ENCODE results near the gene ADGRB2.

Gene ADGRB2

GRCh38 chr1:31679676-31680230 lies 84.4 kb downstream of the ADGRB2 start:
- Histone ChIP-seq H3K9me3 (ENCODE audit: insufficient read depth, low read length, severe bottlenecking) (no peaks in the 10 kb centered on the region), H3K4me2 (ENCODE audit: insufficient read depth, low read length) (no peak overlapping the region), H3K27me3 (ENCODE audit: insufficient read depth, low read length, poor library complexity) (peaks cover 24% of the 10 kb centered on the region), H3K79me2 (ENCODE audit: insufficient read depth, low read length) (no peaks in the 10 kb centered on the region), H2AFZ (ENCODE audit: low read depth, low read length) (no peak overlapping the region), H3K9ac (ENCODE audit: low read depth, low read length) (no peak overlapping the region), H3K27ac (ENCODE audit: low read length) (no peak overlapping the region), H3K4me3 (ENCODE audit: low read depth in 1 of 2, low read length in 2 of 2) (no peak overlapping the region), H4K20me1 (ENCODE audit: insufficient read depth, low read length) (no peaks in the 10 kb centered on the region), H3K4me1 (ENCODE audit: insufficient read depth, low read length) (no peaks in the 10 kb centered on the region), H3K36me3 (ENCODE audit: insufficient read depth, low read length) (no peaks in the 10 kb centered on the region)
- TF ChIP-seq EZH2 (IDR thresholded peaks at IDR 0.05; ENCODE audit: borderline replicate concordance, low read depth, low read length, severe bottlenecking) (no peak), CTCF (IDR thresholded peaks at IDR 0.05; ENCODE audit: borderline replicate concordance, extremely low read depth, low read length, poor library complexity, severe bottlenecking) (no peak)
- ATAC-seq (ENCODE audit: insufficient read depth, low read depth) (no peak), DNase-seq (no peak)

GRCh38 chr1:31679091-31679490 lies 85.0 kb downstream of the ADGRB2 start:
- no peak overlapping the region for H3K9ac ChIP-seq (ENCODE audit: low read depth, low read length)
- no peaks in the 10 kb centered on the region for H3K4me1 ChIP-seq (ENCODE audit: insufficient read depth, low read length)
- H3K9me3 ChIP-seq (ENCODE audit: insufficient read depth, low read length, severe bottlenecking) = no peaks in the 10 kb centered on the region
- ATAC-seq (ENCODE audit: insufficient read depth, low read depth) (no peak), DNase-seq (no peak)
- no peak for TF ChIP-seq CTCF (IDR thresholded peaks at IDR 0.05; ENCODE audit: borderline replicate concordance, extremely low read depth, low read length, poor library complexity, severe bottlenecking)
- TF ChIP-seq EZH2 (IDR thresholded peaks at IDR 0.05; ENCODE audit: borderline replicate concordance, low read depth, low read length, severe bottlenecking) = no peak
- H3K36me3 ChIP-seq (ENCODE audit: insufficient read depth, low read length) = no peaks in the 10 kb centered on the region
- no peak overlapping the region for H3K4me3 ChIP-seq (ENCODE audit: low read depth in 1 of 2, low read length in 2 of 2)
- peaks cover 24% of the 10 kb centered on the region for H3K27me3 ChIP-seq (ENCODE audit: insufficient read depth, low read length, poor library complexity)
- no peaks in the 10 kb centered on the region for H4K20me1 ChIP-seq (ENCODE audit: insufficient read depth, low read length)
- no peak overlapping the region for H3K27ac ChIP-seq (ENCODE audit: low read length)
- no peak overlapping the region for H2AFZ ChIP-seq (ENCODE audit: low read depth, low read length)
- H3K79me2 ChIP-seq (ENCODE audit: insufficient read depth, low read length) = no peaks in the 10 kb centered on the region
- no peak overlapping the region for H3K4me2 ChIP-seq (ENCODE audit: insufficient read depth, low read length)

- no peak overlapping the region for H3K27ac ChIP-seq (ENCODE audit: low read length)
- TF ChIP-seq EZH2 (IDR thresholded peaks at IDR 0.05; ENCODE audit: borderline replicate concordance, low read depth, low read length, severe bottlenecking) (no peak), CTCF (IDR thresholded peaks at IDR 0.05; ENCODE audit: borderline replicate concordance, extremely low read depth, low read length, poor library complexity, severe bottlenecking) (no peak)
- H3K4me3 ChIP-seq (ENCODE audit: low read depth in 1 of 2, low read length in 2 of 2) = no peak overlapping the region
- H3K9ac ChIP-seq (ENCODE audit: low read depth, low read length) = no peak overlapping the region
- H3K9me3 ChIP-seq (ENCODE audit: insufficient read depth, low read length, severe bottlenecking) = no peaks in the 10 kb centered on the region
- no peaks in the 10 kb centered on the region for H4K20me1 ChIP-seq (ENCODE audit: insufficient read depth, low read length)
- ATAC-seq (ENCODE audit: insufficient read depth, low read depth) (no peak), DNase-seq (no peak)
- no peaks in the 10 kb centered on the region for H3K36me3 ChIP-seq (ENCODE audit: insufficient read depth, low read length)
- H2AFZ ChIP-seq (ENCODE audit: low read depth, low read length) = no peak overlapping the region
- H3K27me3 ChIP-seq (ENCODE audit: insufficient read depth, low read length, poor library complexity) = peaks cover 24% of the 10 kb centered on the region
- no peak overlapping the region for H3K4me2 ChIP-seq (ENCODE audit: insufficient read depth, low read length)
- H3K4me1 ChIP-seq (ENCODE audit: insufficient read depth, low read length) = no peaks in the 10 kb centered on the region
- no peaks in the 10 kb centered on the region for H3K79me2 ChIP-seq (ENCODE audit: insufficient read depth, low read length)
Observed at GRCh38 chr1:31678681-31679080, 85.5 kb downstream of the ADGRB2 start.

GRCh38 chr1:31677949-31678348 lies 86.2 kb downstream of the ADGRB2 start:
- Histone ChIP-seq H3K4me2 (ENCODE audit: insufficient read depth, low read length) (no peak overlapping the region), H3K27ac (ENCODE audit: low read length) (no peak overlapping the region), H3K9me3 (ENCODE audit: insufficient read depth, low read length, severe bottlenecking) (no peaks in the 10 kb centered on the region), H3K36me3 (ENCODE audit: insufficient read depth, low read length) (no peaks in the 10 kb centered on the region), H2AFZ (ENCODE audit: low read depth, low read length) (no peak overlapping the region), H3K4me1 (ENCODE audit: insufficient read depth, low read length) (no peaks in the 10 kb centered on the region), H3K4me3 (ENCODE audit: low read depth in 1 of 2, low read length in 2 of 2) (no peak overlapping the region), H4K20me1 (ENCODE audit: insufficient read depth, low read length) (no peaks in the 10 kb centered on the region), H3K9ac (ENCODE audit: low read depth, low read length) (no peak overlapping the region), H3K27me3 (ENCODE audit: insufficient read depth, low read length, poor library complexity) (peaks cover 20% of the 10 kb centered on the region), H3K79me2 (ENCODE audit: insufficient read depth, low read length) (no peaks in the 10 kb centered on the region)
- ATAC-seq (ENCODE audit: insufficient read depth, low read depth) (no peak), DNase-seq (no peak)
- TF ChIP-seq EZH2 (IDR thresholded peaks at IDR 0.05; ENCODE audit: borderline replicate concordance, low read depth, low read length, severe bottlenecking) = no peak
- TF ChIP-seq CTCF (IDR thresholded peaks at IDR 0.05; ENCODE audit: borderline replicate concordance, extremely low read depth, low read length, poor library complexity, severe bottlenecking) = no peak

Measured in DND-41 (cell line).